ENCODE results near the gene CDC42BPB.
A peak's percentile ranks its signal among the peaks of the same experiment; 100 is the strongest.

The CDC42BPB gene

DNA sequence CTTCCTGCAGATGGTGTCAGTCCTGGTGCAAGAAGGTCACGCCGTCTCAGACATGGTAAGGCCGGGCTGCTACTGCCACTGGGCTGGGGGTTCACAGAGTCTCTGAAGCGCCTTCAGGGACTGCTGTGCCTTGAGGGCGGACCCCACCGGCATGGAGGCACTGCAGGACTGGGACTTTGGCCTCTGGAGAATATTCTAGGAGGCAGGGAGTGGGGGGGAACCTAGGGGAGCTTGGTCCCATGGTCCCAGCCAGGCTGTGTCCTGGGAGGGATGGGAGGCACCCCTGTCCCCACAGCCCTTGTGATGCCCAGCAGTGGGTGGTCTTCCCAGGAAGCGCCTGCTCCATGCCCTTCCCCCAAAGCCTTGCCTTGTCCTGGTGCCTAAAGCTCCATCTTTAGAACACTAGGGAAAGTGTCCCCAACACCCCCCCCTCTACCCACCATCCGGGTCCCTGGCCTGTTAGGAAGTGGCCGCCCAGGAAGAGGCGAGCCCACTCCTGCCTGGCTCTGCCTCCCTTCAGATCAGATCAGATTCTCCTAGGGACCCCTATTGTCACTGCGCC lies 133.3 kb downstream of the CDC42BPB start:
- DNase-seq, result peak in 1 of 6 experiments; percentile 5

DNA sequence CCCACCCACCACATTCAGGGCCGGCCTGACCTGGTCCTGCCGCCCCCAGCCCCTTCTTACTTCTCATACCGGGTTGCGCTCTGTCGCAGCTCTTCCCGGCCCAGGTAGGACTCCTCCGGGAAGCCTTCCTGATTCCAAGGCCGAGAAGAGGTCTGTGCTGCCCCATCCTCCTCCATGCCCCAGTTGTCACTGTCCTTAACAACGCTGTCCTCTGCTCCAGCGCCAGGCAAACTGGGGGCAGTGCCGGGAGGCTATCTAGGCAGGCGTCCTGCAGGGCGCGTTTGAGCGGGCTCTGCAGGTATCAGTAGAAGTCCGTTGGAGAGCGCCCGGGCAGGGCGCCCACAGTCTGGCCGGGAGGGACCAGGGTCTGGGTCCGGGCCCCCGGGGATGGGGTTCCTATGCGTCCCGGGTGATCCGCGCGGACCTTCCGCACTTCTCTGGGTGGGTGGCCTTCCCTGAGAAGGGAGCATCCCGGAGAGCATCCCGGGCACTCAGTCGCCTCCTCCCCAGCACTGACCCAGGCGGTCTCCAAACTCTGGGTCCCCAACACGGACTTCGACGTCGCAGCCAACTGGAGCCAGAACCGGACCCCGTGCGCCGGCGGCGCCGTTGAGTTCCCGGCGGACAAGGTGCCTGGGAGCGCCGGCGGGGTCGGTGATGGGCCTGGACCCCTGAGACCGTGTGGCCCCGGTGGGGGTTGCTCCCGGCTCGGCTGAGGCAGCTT lies 134.0 kb downstream of the CDC42BPB start:
- DNase-seq, result no peak

DNA sequence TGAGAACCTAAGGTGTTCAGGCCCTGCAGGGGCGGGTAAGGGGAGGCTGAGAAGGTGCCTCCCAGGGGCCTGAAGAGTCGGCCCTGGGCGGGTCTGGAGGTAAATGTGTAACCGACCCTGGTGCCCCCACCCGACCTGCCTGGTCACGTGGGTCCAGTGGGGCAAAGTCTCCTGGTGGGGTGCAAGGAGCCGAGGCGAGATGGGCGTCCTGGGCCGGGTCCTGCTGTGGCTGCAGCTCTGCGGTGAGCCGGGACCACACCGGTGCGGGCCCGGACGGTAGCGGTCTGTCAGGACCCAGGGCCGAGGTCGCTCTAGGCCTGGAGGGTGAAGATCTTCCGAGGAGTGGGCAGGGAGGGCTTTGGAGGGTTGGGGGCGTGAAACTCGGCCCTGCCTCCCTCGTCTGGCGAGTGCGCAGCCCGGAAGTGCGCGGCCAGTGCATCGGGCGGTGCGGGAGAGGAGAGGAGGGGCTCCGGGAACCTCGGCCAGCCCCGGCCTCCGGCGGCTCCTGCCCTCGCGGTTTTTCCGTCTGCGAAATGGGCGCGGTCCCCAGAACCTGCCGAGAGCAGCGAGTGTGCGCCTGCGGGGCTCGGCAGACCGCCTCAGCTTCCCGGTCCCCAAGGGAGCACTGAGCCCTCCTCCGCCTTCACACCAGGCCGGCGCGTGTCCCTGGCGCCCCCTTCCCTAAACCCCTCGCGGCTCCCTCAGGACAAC lies 134.7 kb downstream of the CDC42BPB start, which contains the start of gene AMN:
TSS of gene AMN (plus strand) at position 174 of the 711 bp plus-strand sequence. CDS start at position 200, 26 bp downstream.
- no peak for DNase-seq

DNA sequence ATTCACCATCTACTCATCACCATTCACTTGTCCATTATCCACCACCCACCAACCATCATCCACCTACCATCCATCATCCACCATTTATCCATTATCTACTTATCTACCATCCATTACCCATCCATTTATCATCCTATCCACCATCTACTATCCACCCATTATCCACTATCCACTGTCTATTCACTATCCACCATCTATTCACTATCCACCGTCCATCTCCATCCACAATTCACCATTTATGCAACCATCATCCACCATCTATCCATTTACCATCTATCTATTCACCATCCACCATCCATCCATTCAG lies 136.4 kb downstream of the CDC42BPB start:
- DNase-seq, result no peak

DNA sequence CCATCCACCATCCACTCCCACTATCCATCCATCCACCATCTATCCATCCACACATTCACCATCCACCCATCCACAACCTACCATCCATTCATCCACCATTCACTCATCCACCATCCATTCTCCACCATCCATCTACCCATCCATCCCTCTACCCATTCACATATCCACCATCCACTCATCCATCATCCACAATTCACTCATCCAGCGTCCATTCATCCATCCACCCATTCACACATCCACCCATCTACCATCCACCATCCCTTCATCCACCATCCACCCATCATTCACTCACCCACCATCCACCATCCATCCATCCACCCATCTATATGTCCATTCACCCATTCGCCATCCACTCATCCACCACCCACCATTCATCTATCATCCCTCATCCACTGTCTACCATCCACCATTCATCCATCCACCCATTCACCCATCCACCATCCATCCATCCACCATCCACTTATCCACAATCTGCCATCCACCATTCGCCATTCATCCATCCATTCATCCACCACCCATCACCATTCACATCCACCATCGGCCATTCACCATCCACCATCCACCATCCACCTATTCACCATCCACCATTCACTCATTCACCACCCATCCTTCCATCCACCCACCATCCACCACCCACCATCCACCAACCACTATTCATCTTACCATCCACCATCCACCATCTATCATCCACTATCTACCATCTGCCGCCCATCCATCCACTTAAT lies 136.9 kb downstream of the CDC42BPB start:
- no peak for DNase-seq

DNA sequence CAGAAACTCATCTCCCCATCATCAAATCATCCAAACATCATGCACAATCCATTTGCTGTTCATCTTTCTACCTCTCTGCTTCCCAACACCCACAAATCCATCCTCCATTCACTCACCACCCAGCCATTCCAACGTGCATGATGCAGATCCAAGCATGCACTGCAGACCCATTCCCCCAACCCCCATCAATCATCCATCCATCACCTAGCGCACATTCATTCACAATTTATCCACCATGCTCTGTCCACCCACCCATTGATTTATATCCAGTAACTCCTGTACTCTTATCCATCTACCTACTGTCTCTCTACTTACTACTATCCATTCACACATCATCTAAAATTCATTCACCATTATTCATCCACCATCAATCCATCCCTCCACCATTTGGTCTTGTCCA lies 138.9 kb downstream of the CDC42BPB start:
- no peak for DNase-seq

DNA sequence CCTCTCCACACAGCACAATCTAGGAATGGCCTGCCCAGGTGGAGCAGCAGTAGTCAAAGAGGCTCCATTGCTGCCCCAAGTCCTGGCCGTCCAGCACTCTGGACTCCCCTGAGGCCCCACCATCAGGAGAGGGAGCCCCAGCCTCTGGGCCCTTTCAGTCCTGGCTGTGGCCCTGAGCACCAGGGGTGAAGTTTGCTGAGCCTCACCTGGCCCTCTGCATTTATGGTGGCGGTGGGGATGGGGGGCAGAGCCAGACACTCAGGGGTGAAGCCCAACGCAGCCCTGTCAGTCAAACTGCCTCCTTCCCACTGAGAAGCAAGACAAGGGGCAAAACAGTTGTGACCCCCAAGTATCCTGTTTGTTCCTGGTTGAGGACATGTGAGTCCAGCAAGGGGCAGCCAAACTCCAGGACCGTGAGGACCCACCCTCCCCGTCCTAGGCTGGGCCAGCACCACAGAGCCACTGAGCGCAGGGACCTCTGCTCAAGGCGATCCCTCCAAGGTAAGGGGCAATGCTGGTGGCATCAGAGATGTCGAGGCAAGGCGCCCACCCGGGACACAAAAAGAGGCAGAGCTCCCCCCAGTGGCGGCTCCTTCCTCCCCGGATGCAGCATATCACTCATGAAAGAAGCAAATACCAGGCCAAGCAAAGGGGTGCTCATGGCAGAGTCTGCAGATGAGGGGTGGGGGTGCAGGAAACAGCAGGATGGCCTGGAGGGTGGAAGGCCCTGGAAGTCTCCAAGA lies 139.7 kb downstream of the CDC42BPB start:
- peak; percentile 10 to 47 (median 38) for DNase-seq

DNA sequence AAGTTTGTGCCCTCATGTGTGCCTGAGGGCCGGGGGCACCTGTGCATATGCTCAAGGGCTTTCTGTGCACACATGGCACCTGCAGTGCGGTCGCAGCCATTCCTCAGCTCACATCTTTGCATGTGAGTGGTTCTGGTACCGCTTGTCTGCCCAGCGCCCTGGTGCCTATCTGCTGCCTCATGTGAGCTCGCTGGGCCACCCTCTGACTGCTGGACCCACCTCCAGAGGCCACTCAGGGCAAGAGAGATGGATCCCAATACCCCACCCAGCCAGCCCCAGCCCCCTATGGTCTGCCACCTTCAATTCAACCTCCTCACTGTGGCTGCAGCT lies 140.3 kb downstream of the CDC42BPB start:
- DNase-seq, result no peak

DNA sequence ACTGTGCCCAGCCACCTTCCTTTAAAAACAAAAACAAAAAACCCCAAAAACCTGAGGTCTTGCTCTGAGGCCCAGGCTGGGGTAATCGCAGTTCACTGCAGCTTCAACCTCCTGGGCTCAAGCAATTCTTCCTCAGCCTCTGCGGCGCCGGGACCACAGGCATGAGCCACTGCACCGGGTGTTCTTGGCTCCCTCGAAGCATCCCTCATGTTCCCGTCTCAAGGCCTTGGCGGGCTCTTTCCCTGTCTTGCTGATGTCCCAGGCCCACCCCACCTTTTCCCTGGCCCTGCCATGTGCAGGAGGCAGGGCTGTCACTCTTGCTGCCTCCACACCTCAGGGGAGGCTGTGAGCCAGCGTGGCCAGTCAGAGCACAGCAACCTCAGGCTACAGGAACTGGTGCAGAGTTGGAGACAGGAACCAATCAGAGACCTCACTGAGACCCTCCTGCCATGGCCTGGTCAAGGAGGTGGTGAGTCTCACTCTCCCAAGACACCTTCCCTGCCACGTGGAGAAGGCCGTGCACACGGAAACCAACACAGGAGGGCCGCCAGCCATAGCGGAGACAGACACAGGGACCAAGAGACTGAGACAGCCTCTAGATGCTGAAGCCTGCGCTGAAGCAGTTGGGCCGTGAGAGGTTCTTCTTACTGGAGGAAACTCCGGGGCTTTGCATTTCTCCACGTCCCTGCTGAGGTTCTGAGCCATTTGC lies 140.8 kb downstream of the CDC42BPB start:
- DNase-seq, result no peak

DNA sequence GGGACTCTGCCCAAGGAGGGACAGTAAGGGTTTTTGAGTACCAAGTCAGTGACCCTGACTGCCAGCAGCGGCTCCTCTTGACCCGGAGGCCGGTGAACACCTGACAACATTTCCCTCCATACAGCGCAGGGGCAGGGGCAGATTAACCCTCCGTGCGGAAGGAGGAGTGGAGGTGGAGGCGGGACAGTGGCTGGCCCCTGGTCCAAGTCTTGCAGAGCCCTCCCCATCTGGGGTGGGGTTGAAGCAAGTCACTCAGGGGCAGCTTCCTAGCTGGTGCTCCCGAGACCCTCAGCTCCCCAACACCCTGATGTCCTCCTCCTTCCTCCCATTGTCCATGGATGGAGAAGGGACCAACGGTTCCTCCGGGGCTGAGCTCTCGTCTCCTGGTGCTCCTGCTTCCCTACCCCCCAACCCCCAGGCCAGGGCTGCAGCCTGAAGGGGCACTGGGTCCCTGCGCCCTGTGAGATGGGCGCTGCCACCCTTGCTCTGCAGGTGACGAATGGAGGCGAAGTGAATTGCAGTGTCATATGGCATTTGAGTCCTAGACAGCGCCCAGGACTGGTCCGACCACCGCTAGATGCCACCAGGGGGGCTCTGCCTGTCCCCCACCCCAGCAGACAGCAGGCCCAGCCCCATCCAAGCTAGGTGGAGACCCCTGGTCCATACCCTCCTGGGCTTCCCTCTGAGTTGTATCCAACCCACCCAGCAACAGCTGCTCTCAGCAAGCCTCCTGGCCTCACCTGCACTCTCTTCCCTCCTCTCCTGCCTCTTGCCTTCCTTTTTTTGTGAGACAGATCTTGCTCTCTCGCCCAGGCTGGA lies 141.8 kb downstream of the CDC42BPB start:
- no peak for DNase-seq

DNA sequence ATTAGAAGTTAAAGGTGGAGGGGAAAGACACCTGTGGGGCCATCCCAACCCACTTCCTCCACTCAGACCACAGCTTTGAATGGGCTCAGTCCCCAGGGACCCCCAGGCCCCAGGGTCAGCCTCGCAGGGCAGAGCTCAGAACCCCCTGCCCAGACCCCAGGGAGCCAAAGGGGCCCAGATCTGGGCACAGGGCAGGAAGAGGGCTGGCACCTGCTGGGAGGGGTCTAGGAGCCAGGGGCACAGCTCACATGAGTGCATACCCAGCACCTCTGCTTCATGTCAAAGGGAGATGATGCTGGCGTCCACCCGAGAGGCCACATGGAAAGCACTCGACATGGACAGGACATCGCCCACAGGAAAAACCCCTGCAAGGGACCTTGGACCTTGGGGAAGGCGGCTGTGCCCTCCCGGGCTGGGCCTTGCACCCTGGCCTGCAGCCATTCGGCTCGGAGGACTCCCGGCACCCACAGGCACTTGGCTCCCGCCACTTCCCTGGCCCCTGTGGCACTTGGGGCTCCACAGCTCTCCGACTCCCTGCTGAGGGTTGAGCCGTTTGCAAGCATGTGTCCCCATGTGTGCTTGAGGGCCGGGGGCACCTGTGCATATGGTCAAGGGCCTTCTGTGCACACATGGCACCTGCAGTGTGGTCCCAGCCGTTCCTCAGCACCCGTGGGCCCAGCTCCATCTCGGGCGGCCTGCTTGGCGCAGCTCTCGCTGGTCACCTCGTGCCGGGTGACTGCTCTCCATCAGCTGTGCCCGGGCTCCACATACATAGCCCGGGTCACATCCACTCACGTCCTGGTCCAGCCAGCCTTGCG lies 142.7 kb downstream of the CDC42BPB start:
- DNase-seq, result no peak

DNA sequence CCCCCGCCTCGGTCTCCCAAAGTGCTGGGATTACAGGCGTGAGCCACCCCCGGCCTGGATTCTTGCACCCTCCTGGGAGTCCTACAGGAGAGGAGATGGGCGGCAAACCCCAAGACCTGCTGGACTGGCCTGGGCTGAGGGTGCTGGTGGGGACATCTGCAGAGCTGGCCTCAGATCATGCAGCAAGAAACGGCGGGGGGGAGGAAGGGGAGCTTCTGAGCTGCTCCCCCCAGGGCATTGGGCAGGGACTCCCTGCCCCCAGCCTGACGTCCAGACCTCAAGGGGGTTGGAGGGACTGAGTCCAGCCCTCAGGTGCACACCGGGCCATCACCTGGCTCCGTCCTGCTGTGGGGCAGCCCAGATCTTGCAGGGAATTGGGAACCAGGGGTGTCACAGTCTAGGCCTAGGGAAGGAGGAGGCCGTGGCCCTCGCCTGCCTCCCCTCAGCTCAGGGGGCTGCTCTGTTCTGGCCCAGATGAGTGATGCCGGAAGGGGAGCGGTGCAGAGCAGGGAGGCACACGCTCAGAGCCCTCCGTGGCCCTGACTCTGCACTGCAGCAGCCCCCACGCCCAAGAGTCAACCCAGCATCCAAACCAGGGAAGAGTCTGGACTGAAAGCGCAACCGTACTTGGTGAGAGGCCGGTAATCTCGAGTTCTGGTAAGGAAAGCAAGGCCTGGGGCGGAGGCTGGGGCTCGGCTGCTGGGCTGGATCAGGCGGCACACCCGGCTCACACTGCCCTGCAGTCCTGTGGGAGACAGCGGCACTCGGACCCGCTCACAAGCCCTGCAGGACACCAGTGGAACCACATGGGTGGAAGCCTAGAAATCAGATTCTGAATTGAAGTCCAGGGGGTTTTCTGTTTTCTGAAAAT lies 143.8 kb downstream of the CDC42BPB start:
- no peak for DNase-seq

DNA sequence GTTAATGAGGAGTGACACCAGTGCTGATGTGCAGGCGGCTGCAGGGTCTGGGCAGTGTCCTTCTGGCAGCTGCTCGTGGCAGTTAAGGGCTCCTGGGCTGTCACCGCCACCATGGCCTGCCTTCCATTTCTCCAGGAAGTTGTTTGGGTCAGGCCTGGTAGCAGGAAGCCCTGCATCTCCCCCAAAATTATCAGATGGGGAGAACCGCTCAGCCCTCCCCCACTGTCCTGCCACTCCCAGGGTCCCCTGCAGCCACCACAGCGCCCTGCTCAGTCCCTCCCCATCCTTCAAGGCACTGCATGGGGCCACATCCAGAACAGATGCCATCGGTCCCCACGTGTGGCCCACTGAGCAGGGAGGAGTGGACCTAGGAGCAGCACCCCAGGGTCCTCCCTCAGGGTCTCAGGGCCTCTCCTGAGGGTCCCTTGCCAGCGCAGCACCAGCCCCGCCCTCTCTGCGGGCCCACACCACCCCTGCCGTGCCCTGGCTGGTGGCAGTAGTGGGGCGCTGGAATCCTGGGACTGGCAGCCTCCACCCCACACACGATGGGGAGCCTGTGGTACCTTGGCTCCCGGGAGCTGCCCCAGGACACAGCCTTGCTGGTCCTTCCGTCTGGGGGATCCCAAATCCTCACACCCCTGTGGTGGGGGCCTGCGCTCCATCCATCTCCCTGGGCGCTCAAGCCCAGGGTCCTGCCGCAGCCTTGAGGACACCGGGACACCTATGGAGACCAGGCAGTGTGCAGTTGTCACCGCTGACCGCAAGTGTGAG lies 145.2 kb downstream of the CDC42BPB start:
- DNase-seq, result no peak

DNA sequence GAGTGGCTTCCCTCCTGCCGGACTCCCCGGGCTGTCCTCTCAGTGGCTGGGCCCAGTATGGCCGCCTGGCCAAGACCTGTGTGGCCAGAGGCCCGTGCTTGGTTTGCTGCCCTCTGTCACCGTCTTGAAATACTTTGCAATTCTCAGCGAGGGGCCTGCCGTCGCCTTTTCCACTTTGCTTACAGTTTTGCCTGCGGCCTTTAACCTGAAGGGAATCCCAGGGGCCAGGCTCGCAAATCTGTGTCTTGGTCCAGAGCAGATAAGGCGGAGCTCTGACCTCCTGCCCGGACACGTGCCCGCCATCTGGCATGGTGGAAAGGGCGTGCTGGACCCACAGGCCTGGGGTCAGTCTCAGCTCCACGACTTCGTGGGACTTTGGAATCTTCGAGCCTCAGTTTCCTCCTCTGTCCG lies 145.8 kb downstream of the CDC42BPB start:
- no peak for DNase-seq

DNA sequence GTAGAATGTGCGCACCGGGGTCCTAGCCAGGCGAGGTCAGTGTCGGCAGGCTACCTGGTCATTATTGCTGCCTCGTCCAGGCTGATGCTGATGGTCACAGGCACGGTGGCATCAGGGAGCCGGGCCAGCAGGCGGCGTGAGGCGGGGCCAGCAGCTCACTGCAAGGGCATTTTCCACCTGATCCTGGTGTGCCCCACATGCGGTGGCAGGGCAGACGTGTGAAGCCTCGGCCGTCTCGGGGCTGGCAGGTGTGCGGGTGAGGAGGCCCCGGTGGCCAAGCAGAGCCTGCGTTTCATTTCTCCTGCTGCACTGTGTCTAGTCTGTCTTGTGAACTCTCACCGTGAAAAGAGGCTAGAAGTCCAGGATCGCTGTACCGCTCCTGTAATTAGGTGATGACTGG lies 146.9 kb downstream of the CDC42BPB start:
- no peak for DNase-seq

DNA sequence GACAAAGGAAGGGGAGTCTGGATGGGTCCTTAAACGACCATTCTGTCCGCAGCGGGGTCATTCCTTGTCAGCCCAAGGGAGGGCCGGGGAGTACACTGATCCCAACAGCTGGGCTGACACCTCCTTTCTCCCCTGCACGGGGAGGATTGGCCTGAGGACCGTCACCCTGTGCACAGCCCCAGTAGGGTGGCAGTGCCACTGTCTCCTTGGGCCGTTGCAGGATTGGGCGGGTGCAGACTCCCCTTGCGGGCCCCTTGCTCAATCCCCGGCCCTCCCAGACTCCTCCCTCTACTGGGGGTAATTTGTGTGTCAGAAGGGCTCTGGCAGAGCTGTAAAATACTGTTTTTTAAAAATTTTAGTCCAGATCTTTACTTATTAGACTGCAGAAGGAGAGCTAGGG lies 147.4 kb downstream of the CDC42BPB start:
- no peak for DNase-seq

DNA sequence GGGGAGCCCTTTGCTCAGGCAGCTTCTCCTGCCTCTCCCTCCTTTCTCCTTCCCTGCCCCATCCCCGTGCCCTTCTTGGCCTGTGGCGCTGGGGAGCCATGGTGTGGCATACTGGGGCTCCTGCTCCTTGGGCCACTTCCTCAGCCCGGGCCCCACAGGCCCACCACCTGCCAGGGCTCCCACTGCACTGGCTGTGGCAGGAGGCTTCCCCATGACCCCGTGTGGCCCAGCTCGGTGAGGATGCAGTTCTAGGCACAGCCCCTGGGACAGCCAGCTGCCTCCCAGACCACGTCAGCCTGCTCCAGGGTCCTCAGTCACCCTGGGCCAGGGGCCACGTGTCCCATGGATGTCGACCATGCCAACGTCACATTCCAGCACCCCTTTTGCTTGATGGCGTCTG lies 147.9 kb downstream of the CDC42BPB start:
- DNase-seq, result no peak

DNA sequence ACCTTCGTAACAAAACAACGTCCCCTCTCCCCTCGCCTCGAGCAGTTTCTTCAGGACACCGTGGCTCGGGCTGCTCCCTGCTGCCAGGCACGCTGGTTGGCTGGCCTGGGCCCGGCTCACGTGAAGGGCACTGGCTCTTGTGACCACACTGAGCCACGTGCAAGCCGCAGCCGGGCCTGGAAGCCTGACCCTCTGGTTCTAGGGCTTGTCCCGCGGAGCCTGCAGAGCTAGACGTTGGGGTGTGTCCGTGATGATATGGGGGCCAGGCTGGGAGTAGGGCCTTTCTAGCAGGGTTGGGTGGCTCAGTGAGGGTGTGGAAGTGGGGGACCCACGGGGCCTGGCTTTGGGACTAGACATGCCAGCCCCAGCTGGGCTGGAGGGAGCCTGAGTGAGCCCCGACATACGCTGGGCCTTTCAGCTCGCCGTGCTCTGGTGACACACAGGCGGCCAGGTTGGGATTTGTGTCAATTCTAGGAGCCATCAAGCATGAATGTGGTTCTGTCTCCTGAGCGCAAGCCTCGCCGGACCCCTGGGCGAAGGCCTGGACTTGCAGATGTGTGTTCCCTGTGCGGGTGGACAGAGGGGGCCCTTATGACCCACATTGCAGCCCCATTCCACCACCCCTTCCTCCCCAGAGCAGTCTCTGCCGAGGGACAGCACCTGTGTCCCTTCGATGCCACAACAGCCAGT lies 148.4 kb downstream of the CDC42BPB start:
- no peak for DNase-seq

Data from stimulated activated naive CD4-positive, alpha-beta T cell (primary cell).